Measurements from ENCODE around the gene POLD3. TPM values are rescaled to one million over a fixed set of nuclear protein-coding genes. Genes with fewer than 3 reads are reported as not detected.

The POLD3 gene
- total RNA-seq, 6 donors from 2014 or later: 7.4 to 20.8 (median 16.4) TPM

GRCh38 chr11:74678591-74679512 is 86.5 kb downstream of the POLD3 start:
- peak in 1 of 2 donors; percentile 12 for DNase-seq
- Histone ChIP-seq H3K27ac (no peak overlapping the region), H3K36me3 (no peaks in the 10 kb centered on the region), H3K4me3 (no peak overlapping the region), H3K4me1 (peaks cover 7 to 10% (median 7%) of the 10 kb centered on the region in 4 donors), H3K9me3 (no peaks in the 10 kb centered on the region), H3K27me3 (no peaks in the 10 kb centered on the region)
- peak in 1 of 2 donors; percentile 55 for ATAC-seq (ENCODE audit: low FRiP score in 2 of 2)
- TF ChIP-seq POLR2A (IDR thresholded peaks at IDR 0.05) (no peak), CTCF (IDR thresholded peaks at IDR 0.05) (no peak), POLR2AphosphoS5 (IDR thresholded peaks at IDR 0.05) (no peak), EP300 (IDR thresholded peaks at IDR 0.05) (no peak)
- WGBS, 2 donors: 82 to 86% methylated on average over 12 to 13 of the region's 13 CpGs

GRCh38 chr11:74679513-74679865 is 87.1 kb downstream of the POLD3 start:
- DNase-seq (no peak), ATAC-seq (ENCODE audit: low FRiP score in 2 of 2) (no peak)
- Histone ChIP-seq H3K36me3 (no peaks in the 10 kb centered on the region), H3K27me3 (no peaks in the 10 kb centered on the region), H3K4me1 (peaks cover 7 to 13% (median 10%) of the 10 kb centered on the region in 4 donors), H3K27ac (no peak overlapping the region), H3K4me3 (no peak overlapping the region), H3K9me3 (no peaks in the 10 kb centered on the region)
- WGBS, 2 donors: 90% methylated on average over 3 of the region's 3 CpGs; no CpG with 5 or more reads in 1 of the 2 donors
- TF ChIP-seq CTCF (IDR thresholded peaks at IDR 0.05) (no peak), POLR2A (IDR thresholded peaks at IDR 0.05) (no peak), POLR2AphosphoS5 (IDR thresholded peaks at IDR 0.05) (no peak), EP300 (IDR thresholded peaks at IDR 0.05) (no peak)

- H3K36me3 ChIP-seq: no peaks in the 10 kb centered on the region
- 93 to 96% methylated on average over 9 of the region's 9 CpGs for WGBS, 2 donors
- TF ChIP-seq CTCF (IDR thresholded peaks at IDR 0.05) (no peak), POLR2AphosphoS5 (IDR thresholded peaks at IDR 0.05) (no peak), POLR2A (IDR thresholded peaks at IDR 0.05) (no peak), EP300 (IDR thresholded peaks at IDR 0.05) (no peak)
- peaks cover 7 to 13% (median 10%) of the 10 kb centered on the region in 4 donors for H3K4me1 ChIP-seq
- no peak overlapping the region for H3K27ac ChIP-seq
- H3K27me3 ChIP-seq: no peaks in the 10 kb centered on the region
- DNase-seq: no peak
- H3K4me3 ChIP-seq: no peak overlapping the region
- no peaks in the 10 kb centered on the region for H3K9me3 ChIP-seq
- no peak for ATAC-seq (ENCODE audit: low FRiP score in 2 of 2)
Observed at GRCh38 chr11:74680035-74680671, 87.8 kb downstream of the POLD3 start.

DNA sequence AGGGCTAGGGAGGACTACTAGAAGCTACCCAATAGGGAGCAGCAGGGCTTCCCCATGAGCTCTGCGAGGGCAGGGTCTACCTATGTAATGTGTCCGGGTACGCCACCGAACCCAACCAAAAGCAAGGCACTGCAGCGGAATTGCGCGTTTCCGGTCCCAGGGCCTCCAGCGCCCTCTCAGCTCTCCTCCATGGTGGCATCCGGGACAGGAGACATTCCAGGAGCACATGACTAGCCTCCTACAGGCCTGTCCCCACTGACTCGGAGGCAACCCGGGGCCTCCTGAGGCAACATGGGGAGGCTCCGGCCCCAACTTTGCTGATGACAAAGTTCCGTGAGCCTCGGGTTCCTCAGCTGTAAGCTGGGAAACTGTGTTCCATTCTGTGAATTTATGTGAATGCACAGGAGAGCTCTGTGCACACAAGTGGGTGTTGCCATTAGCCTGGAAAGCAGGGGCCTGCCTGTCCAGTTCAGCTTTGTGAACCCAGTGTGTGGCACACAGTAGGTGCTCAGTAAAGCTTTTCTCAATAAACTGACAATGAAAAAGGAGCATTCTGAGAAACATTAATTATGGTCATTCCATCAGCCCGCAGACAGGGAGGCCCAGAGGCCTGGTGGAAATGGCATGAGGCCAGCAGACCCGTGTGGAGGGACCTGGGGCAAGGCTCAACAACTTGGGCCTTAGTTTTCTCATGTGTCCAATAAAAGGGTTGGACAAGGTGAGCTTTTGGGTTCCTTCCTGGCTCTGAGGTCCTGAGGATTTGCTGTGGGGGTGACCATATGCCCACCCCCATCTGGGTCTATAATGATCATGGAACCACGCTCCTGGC is 88.5 kb downstream of the POLD3 start:
- Histone ChIP-seq H3K36me3 (no peaks in the 10 kb centered on the region), H3K4me1 (peaks cover 7 to 13% (median 10%) of the 10 kb centered on the region in 4 donors), H3K27me3 (no peaks in the 10 kb centered on the region), H3K9me3 (no peaks in the 10 kb centered on the region), H3K27ac (no peak overlapping the region), H3K4me3 (no peak overlapping the region)
- DNase-seq: peak in 1 of 2 donors; percentile 15
- no peak for ATAC-seq (ENCODE audit: low FRiP score in 2 of 2)
- WGBS, 2 donors: 87 to 90% methylated on average over 13 to 18 of the region's 18 CpGs
- TF ChIP-seq CTCF (IDR thresholded peaks at IDR 0.05) (no peak), POLR2A (IDR thresholded peaks at IDR 0.05) (no peak), EP300 (IDR thresholded peaks at IDR 0.05) (no peak), POLR2AphosphoS5 (IDR thresholded peaks at IDR 0.05) (no peak)

All from upper lobe of left lung (tissue), 6 donors.